HPDE6-E6E7 (cell line): ENCODE results near the gene RFX2.
A peak's percentile ranks its signal among the peaks of the same experiment; 100 is the strongest.
"Not testable (repeated sequence)": the region's sequence is repeated elsewhere in the genome, so short reads cannot be mapped to it uniquely, and the experiment has no call there.

Source experiments
- DNase-seq: peaks from one replicate; pipeline ENCODE4 v3.0.0; 2011; ENCODE audit warnings: missing footprints; ENCODE audit errors: extremely low spot score

The RFX2 gene

DNA sequence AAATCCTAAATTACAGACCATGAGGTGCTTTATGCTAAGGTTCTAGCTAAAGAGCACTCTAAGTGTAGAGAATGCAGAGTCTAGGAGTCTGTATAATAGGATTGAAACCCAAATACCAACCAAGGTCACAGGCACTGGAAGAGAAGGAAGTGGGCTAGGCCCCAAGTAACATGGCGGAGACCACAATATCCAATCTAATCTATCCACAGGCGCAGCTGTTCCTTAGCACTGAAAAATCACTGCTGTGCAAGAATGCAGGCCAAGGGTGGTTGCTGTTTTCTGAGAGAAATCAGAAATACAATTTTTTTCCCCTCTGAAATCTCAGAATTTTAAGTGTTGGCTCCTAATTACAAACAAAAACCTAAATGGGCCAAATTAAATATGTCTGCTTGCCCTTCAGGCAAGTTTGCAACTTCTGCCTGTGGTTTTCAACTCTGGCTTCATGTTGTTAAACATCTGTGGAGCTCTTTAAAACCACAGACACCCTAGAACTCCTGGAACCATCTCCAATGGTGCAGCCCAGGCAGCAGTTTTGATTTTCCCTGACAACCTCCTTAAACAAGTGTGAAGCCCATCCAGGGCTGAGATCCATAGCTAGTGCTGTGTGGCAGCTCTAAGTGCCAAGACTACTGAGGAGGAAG lies 138.5 kb downstream of the RFX2 start:
- DNase-seq, result no peak

GRCh38 chr19:5969476-5969875 lies 140.8 kb downstream of the RFX2 start:
- no peak for DNase-seq

DNA sequence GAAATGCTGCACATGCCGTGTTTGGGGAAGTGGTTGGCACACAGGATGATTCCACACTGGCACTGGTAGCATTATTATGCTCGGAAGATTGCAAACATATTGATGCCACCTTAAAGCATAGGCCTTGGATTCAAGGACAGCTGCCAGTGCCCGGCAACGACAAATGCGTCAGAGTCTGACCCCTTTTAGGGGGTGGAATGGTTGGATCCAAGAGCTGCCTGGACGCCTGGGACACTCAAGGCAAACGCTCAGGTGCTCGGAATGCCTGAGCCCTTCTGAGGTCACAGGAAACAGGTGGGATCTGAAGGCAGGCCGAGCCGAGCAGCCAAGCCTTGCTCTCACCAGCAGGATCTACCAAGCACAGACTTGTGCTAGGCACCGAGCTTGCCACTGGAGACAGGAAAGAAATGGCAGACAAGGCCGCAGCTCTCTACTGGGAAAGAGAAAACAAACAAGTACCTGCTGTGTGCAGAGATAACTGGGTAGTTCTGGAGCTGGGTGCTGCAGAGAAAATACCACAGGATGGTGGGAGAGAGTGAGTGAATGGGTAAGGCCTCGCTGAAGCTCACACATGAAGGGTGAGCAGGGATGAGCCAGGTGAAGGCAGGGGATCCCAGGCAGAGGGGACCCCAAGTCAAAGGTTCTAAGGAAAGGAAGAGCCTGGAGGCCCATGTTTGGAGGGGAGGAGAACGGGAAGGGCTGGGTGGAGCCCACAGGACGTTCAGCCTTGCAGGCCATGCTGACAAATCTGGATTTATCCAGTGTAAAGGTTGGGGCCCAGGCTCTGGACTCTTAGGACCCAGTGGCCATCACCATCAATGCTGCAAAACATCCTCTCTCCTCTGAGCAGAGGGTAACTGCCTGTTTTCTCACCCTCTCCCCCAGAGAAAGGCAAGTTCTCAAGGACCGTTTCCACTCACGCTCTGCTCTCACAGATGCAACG lies 141.6 kb downstream of the RFX2 start:
- peak; percentile 67 for DNase-seq

GRCh38 chr19:5967994-5968430 lies 142.3 kb downstream of the RFX2 start:
- DNase-seq, result peak; percentile 82

- DNase-seq, result no peak
Measured at GRCh38 chr19:5967571-5967970, 142.7 kb downstream of the RFX2 start.

DNA sequence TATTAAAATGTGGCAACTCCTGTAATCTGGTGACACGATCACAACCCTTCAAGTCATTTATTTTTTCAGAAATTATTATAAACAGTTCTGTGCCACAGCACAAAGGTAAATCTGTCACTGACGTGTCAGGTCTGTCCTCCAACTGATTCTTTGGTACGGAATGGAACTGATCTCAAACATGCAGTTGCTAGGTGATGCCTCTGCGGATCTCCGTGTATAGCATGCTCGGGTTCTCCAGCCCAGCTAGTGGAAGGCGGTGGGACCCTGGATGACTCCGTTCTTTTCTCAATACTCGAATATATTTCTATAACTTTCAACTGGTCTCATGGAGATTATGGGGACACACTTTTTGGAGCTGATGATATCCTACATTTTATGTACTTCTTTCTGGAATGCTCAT lies 143.4 kb downstream of the RFX2 start:
- DNase-seq, result no peak

DNA sequence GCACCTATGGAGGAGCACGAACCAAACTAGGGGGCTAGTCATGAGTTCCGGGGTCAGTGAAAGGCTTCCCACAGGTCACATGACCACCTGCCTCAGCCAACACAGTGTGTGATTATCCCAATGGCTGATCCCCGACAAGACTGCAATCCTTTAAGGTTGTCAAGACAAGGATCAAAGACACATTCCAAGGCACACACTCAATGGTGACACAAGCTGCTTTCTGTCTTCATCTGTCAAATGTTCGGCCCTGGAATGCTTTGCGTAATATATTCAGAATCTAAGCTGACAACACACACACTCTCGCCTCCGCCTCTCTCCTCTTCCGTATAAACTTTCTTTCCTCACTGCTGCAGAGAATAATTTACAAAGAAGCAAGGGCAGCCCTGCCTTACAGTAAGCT lies 144.1 kb downstream of the RFX2 start:
- no peak for DNase-seq

- DNase-seq, result no peak
Measured at GRCh38 chr19:5964816-5965565, 145.3 kb downstream of the RFX2 start.

DNA sequence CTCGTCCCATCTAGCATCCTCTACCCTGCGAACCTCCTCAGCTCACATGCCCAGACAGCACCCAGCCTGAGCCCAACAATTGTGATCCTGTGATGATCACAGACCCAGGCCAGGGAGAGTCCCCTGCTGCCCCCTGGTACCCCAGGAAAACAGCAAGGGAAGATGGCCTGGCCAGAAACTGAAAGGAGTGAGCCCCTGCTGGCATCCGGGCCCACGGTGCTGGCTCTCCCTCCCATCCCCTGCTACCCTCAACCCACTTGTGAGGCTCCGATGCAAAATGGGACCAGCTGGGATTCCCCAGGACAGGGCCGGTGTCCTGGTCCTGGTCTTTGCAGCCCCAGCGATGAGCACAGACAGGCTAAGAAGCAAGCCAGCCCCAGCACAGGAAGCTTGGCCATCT lies 146.4 kb downstream of the RFX2 start:
- no peak for DNase-seq

- not testable (repeated sequence) for DNase-seq
Measured at GRCh38 chr19:5963259-5963658, 147.0 kb downstream of the RFX2 start.

- no peak for DNase-seq
Measured at GRCh38 chr19:5961969-5962945, 148.0 kb downstream of the RFX2 start.

- DNase-seq, result not testable (repeated sequence)
Measured at GRCh38 chr19:5961641-5961968, 148.7 kb downstream of the RFX2 start.

- DNase-seq, result no peak
Measured at GRCh38 chr19:5960005-5961001, 150.0 kb downstream of the RFX2 start.

- no peak for DNase-seq
Measured at GRCh38 chr19:5959260-5960004, 150.9 kb downstream of the RFX2 start.

- no peak for DNase-seq
Measured at GRCh38 chr19:5958851-5959122, 151.5 kb downstream of the RFX2 start.

DNA sequence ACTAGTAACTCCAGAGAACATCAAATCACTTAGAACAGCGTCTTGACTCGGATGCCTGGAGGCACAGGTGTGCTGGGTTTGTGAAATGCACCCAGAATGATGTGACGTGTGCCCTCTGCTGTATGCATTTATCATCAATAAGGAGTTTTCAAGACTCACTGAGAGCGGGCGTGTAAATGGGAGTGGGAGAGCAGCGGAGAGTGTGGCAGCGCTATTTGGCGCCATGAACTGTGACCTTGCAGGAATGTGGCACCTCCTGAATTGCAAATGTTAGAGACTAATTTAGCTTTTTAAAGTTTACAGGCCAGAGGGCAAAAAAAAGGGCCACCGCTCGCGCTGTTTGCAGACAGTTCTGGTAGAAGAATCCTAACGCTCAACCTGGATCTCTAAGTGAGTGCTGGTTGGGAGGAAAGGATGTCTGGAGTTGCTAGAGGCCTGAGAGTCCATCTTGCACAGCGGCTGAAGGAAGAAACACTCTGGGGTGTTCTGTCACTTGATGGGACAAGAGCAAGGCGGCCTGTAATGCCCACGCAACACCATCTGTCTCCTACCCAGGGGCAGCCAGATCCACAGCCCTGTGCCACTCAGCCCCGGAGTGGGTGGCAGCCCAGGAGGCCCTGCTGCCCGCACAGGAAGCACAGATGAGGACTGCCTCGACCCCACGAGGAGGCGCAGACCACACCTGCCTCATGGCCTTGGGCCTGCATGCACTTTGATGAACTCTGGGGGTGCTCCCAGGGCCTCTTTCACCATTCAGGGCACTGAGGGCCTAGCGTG lies 152.0 kb downstream of the RFX2 start:
- DNase-seq, result no peak

DNA sequence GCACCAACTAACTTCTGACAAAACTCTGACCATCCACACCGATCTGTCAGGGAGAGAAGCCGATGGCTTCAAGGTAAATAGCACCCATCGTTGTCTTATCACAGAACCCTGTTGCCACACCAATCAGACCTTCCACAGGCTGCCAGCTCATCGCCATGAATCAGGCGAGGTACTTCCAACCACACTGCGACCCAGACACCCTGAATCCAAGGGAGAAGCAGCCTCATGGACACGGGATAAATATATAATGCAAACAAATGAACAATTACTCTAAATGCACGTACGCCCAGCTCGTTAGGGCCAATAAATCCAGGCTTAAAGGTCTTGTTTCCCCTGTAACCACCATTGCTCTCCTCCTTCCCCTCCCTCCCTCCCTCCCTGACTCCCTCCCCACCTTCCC lies 153.1 kb downstream of the RFX2 start:
- DNase-seq, result no peak

- no peak for DNase-seq
Measured at GRCh38 chr19:5956728-5957127, 153.6 kb downstream of the RFX2 start.

DNA sequence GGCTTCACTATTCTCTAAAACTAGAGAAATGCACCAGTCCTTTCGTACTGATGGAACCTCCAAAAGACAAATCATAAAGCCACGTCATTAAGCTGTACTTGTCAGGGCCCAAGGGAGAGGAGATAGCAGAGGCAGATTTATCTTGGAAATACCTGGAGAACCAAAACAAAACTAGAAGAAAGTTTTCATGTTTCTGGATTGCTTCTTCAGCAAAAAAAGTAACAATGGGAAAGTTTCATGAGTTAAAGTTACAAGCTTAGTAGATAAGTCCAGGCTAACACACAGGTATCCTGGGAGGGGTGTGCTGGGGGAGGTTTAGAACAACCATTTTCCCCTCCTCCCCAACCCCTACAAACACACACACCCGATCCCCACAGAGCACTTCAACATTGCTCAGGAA lies 154.0 kb downstream of the RFX2 start:
- no peak for DNase-seq
